ENCODE measurements around the gene ZNF425.

ZNF425 gene

GRCh38 chr7:149147752-149148653 lies 21.9 kb upstream of the ZNF425 start:
- TF ChIP-seq ZNF70 (CRISPR knock-in tag; IDR thresholded peaks at IDR 0.05): no peak
- no peak for TF ChIP-seq ZFP30 (CRISPR knock-in tag; IDR thresholded peaks at IDR 0.05)
- TF ChIP-seq ZNF8 (CRISPR knock-in tag; IDR thresholded peaks at IDR 0.05): no peak
- no peak for TF ChIP-seq TSHZ2 (CRISPR knock-in tag; IDR thresholded peaks at IDR 0.05)
- TF ChIP-seq ZC3H10 (CRISPR knock-in tag; IDR thresholded peaks at IDR 0.05): no peak
- no peak for TF ChIP-seq ARNTL (CRISPR knock-in tag; IDR thresholded peaks at IDR 0.05; ENCODE audit: borderline replicate concordance, low read depth)
- TF ChIP-seq TOX (CRISPR knock-in tag; IDR thresholded peaks at IDR 0.05; ENCODE audit: borderline replicate concordance): no peak
- peak; percentile 71 for ATAC-seq

GRCh38 chr7:149147072-149147751 lies 21.1 kb upstream of the ZNF425 start, which contains the start of gene ZNF398:
ZNF398 (plus strand) TSS chr7:149147453; CDS start chr7:149147743, 290 bp downstream.
- no peak for TF ChIP-seq TSHZ2 (CRISPR knock-in tag; IDR thresholded peaks at IDR 0.05)
- TF ChIP-seq ZNF8 (CRISPR knock-in tag; IDR thresholded peaks at IDR 0.05): peak; percentile 32; the same call in 1 of the 2 replicates
- no peak for TF ChIP-seq ZFP30 (CRISPR knock-in tag; IDR thresholded peaks at IDR 0.05)
- no peak for TF ChIP-seq GLIS3 (CRISPR knock-in tag; IDR thresholded peaks at IDR 0.05)
- TF ChIP-seq CSDC2 (CRISPR knock-in tag; IDR thresholded peaks at IDR 0.05): no peak
- no peak for TF ChIP-seq RARB (CRISPR knock-in tag; IDR thresholded peaks at IDR 0.05)
- no peak for TF ChIP-seq POU6F1 (CRISPR knock-in tag; IDR thresholded peaks at IDR 0.05; ENCODE audit: borderline replicate concordance, low read depth)
- TF ChIP-seq CREB5 (CRISPR knock-in tag; IDR thresholded peaks at IDR 0.05; ENCODE audit: low read depth): no peak
- TF ChIP-seq ZFP3 (CRISPR knock-in tag; IDR thresholded peaks at IDR 0.05): 0 out of 2 replicates have a peak, but pooled peaks have one; percentile 20
- TF ChIP-seq SNAI2 (CRISPR knock-in tag; IDR thresholded peaks at IDR 0.05): 0 out of 2 replicates have a peak, but pooled peaks have one; percentile 4
- no peak for TF ChIP-seq ARNTL (CRISPR knock-in tag; IDR thresholded peaks at IDR 0.05; ENCODE audit: borderline replicate concordance, low read depth)
- 0 out of 2 replicates have a peak, but pooled peaks have one; percentile 20 for TF ChIP-seq CSRNP3 (CRISPR knock-in tag; IDR thresholded peaks at IDR 0.05)
- 0 out of 2 replicates have a peak, but pooled peaks have one; percentile 16 for TF ChIP-seq ZNF70 (CRISPR knock-in tag; IDR thresholded peaks at IDR 0.05)
- peak; percentile 71; the same call in 1 of the 2 replicates for TF ChIP-seq PATZ1 (CRISPR knock-in tag; IDR thresholded peaks at IDR 0.05; ENCODE audit: borderline replicate concordance)
- TF ChIP-seq BACH2 (CRISPR knock-in tag; IDR thresholded peaks at IDR 0.05; ENCODE audit: borderline replicate concordance): no peak
- no peak for TF ChIP-seq PPARA (CRISPR knock-in tag; IDR thresholded peaks at IDR 0.05; ENCODE audit: borderline replicate concordance)
- TF ChIP-seq TCF4 (CRISPR knock-in tag; IDR thresholded peaks at IDR 0.05; ENCODE audit: borderline replicate concordance): no peak
- TF ChIP-seq OSR1 (CRISPR knock-in tag; IDR thresholded peaks at IDR 0.05): no peak
- TF ChIP-seq ZC3H10 (CRISPR knock-in tag; IDR thresholded peaks at IDR 0.05): no peak
- TF ChIP-seq TOX (CRISPR knock-in tag; IDR thresholded peaks at IDR 0.05; ENCODE audit: borderline replicate concordance): no peak
- no peak for TF ChIP-seq ZNF565 (CRISPR knock-in tag; conservative IDR thresholded peaks at IDR 0.05; ENCODE audit: low read depth)
- no peak for TF ChIP-seq ESRRG (CRISPR knock-in tag; IDR thresholded peaks at IDR 0.05)
- no peak for TF ChIP-seq ISL1 (CRISPR knock-in tag; IDR thresholded peaks at IDR 0.05)
- peak; percentile 80 for ATAC-seq

Measured in SK-N-SH treated with all-trans-retinoic acid at 6 μM for 48 hours (cell line).